Stimulated activated CD4-positive, alpha-beta T cell treated with anti-CD3 and anti-CD28 coated beads, Interleukin-4, amount 100 ng/mL, for 24 hours (primary cell): ENCODE measurements around the gene CD2.
A peak's percentile ranks its signal among the peaks of the same experiment; 100 is the strongest.

ENCODE experiments used
- DNase-seq: peaks from one replicate; pipeline ENCODE4 v3.0.0-alpha.2; 2020

The CD2 gene, protein sequence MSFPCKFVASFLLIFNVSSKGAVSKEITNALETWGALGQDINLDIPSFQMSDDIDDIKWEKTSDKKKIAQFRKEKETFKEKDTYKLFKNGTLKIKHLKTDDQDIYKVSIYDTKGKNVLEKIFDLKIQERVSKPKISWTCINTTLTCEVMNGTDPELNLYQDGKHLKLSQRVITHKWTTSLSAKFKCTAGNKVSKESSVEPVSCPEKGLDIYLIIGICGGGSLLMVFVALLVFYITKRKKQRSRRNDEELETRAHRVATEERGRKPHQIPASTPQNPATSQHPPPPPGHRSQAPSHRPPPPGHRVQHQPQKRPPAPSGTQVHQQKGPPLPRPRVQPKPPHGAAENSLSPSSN

DNA sequence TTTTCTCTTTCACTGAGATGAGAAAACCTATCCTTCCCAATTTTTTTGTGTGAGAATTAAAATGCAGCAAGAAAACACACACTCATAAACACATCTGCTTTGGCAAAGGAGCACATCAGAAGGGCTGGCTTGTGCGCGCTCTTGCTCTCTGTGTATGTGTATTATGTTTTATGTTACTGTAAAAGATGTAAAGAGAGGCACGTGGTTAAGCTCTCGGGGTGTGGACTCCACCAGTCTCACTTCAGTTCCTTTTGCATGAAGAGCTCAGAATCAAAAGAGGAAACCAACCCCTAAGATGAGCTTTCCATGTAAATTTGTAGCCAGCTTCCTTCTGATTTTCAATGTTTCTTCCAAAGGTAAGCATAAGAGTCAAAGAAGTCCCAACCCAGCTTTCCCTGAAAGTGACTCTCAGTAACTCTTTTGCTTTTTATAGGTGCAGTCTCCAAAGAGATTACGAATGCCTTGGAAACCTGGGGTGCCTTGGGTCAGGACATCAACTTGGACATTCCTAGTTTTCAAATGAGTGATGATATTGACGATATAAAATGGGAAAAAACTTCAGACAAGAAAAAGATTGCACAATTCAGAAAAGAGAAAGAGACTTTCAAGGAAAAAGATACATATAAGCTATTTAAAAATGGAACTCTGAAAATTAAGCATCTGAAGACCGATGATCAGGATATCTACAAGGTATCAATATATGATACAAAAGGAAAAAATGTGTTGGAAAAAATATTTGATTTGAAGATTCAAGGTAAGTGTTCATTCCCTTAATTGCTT lies at the start of gene CD2:
TSS of gene CD2 (plus strand) at position 233 of the 780 bp plus-strand sequence. CDS start at position 296, 63 bp downstream.
- peak; percentile 63 for DNase-seq

DNA sequence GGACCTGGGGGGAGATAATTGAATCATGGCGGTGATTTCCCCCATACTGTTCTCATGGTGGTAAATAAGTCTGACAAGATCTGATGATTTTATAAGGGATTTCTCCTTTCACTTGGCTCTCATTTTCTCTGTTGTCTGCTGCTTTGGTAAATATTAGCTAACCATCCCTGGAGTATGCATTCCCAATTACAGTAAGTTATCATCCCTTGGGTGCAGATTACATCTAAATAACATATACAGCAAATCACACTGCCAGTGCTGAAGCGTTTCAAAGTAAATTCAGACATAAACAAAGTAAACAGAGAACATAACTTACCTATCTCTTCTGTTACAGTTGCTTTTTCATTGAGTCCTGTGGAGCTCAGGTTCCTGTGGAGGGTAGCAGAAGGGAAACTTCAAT lies 48.1 kb upstream of the CD2 start:
- DNase-seq: no peak

DNA sequence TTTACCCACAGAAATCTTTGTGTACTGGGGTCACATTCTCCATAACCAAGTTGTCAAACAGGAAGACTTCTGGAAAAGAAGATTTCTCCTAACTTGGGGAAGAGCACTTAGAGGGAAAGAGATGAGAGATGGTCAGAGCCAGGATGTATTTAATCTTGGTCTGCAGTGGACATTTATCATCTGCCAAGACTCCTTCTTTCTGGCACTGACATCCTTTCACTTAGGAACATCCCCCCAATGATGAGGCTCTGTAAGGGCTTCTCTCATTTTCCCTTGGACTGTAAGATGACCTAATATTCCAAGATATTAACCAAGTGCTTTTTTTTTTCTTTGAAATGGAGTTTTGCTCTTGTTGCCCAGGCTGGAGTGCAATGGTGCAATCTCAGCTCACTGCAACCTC lies 47.4 kb upstream of the CD2 start:
- DNase-seq: no peak

DNA sequence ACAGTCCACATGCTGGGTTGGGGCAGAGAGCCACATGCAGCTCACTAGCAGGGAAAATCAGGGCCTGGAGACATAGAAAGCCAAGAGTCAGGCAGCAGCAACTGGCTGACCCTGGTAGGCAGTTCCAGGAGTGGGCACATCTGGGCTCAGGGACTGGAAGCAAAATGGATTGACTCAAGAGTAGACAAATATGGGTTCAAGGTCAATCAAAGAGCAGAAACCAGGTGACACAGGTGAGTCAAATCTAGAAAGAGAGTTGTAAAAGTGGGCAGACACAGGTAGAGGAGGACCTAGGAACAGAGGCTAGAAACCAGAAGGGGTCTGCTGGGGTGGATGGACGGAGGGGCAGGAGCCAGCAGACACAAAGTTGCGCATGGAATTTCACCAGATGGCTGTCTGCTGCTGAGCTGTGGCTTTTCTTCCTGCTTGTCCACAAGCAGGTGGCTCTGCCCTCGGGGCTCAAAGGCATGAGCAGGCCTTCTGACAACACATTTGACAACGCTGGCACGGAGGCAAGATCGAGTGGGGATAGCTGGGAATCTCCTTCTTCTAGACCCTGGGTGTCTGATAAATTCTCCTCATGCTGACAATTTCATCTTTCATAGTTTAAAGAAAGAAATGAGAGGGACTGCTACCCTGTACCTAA lies 45.9 kb upstream of the CD2 start:
- DNase-seq: no peak

DNA sequence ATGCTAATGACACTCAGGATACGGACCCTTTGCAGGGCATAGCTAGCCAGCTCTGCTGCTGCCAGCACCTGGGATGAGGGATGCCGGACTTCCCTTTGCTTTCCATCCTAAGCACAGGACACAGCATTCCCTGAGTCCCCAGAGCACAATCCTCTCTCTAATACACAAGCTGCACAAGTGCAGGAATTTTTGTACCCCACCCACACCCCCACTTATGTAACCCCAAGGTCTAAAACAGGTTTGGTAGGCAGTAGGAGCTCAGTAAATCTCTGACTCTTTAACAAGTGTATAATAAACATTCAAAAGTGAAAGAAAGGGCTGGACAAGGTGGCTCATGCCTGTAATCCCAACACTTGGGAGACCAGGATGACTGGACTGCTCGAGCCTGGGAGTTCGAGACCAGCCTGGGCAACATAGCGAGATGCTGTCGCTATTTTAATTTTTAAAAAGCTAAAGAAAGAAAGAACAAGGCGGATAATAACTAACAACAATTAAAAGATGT lies 44.5 kb upstream of the CD2 start:
- DNase-seq: no peak

DNA sequence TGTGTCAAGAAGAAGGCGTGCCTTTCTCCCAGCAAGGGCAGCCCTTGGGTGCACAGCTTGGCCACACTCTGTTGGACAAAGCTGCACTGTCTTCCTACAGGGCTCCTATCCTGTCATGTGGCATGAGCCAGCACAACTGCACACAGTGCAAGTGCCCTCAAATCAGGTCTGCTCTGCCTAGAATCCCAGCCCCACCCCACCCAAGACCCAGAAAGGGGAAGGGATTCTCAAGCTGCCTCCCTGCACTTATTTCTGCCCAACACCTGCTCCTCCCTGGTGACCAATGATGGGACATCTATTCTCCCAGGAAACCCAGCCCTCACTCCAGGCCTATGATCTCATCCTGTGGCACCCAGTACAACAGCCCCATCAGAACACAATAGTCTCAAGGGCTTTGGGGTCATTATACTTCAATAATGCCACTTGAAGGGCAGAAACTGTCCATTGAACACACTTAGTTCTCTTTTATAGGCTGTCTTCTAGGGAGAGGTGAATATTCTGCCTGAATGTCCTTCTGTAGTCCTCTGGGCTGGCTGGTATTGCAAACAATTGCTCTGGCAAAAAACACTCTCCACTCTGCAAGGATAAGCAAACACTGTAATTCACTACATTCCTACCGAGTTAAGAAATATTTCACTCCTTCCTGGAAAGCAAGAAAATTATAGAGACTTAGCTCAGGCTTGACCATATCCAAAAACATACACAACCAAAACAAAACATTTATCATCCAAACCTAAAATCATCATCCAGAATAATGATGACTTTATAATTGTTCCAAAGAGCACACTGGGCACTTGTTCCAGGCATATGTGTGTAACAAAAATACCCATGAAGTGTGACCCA lies 43.6 kb upstream of the CD2 start:
- DNase-seq: no peak

DNA sequence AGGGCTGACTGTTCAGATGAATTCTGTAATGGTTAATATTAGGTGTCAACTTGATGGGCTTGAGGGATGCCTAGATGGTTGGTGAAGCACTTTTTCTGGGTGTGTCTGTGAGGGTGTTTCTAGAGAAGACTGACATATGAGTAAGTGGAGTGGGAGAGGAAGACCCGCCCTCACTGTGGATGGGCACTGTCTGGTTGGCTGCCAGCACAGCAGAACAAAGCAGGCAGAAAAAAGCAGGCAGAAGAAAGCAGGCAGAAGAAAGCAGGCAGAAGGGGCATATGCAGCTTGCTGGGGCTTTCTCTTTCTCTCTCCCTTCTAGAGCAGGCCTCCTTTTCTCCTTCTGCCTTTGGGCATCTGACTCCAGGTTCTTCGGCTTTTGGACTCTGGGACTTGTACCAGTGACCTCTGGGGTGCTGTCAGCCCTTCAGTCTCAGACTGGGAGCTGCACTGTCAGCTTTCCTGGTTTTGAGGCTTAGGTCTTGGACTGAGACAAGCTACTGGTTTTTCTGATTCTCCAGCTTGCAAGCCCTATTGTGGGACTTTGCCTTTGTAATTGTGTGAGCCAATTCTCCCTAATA lies 42.9 kb upstream of the CD2 start:
- DNase-seq: peak; percentile 25

DNA sequence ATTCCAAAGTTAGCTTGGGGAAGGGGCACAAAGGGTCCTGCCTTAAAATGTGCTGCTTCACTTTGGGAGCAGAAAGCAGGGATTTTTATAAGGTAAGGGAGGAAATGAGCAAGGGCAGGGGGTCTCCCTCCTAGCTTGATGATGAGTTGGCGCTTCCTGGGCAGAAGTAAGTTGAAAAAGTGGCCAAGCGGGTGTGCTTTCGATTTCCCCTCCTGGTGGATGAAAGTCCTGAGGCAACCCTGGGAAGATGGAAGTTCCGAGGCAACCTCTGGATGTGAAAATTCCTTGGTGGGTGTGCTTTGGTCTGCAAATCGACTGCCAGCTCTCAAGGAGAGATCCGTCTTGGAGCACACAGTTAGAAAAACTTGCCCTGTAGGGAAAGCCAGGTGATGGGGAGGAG lies 41.7 kb upstream of the CD2 start:
- no peak for DNase-seq

DNA sequence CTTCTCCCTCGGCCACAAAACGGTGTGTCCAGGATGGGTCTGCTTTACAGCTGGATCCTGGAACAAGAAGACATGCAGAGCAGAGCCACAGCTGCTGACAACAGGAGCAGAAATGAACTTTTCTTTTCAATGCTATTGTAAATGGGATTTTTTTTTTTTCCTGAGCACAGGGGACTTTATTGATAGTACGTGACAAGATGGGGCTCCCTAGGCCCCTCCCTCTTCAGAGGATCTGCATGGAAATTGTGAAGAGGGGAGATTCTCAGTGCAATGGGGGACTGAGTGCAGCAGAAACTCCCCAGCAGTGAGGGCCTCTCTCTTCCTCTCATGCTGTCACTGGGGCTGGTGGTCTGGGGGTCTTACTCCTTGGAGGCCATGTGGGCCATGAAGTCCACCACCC lies 40.8 kb upstream of the CD2 start:
- no peak for DNase-seq

DNA sequence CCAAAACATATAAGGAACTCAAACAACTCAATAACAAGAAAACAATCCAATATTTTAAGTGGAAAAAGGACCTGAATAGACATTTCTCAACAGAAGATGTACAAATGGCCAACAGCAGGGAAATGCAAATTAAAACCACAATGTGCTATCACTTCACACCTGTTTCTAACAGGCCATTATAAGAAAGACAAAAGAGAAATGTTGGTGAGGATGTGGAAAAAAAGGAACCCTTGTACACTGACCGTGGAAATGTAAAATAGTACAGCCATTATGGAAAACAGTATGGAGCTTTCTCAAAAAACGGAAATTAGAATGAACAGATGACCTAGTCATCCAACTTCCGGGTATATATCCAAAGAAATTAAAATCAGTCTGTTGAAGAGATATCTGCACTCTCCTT lies 37.8 kb upstream of the CD2 start:
- no peak for DNase-seq

DNA sequence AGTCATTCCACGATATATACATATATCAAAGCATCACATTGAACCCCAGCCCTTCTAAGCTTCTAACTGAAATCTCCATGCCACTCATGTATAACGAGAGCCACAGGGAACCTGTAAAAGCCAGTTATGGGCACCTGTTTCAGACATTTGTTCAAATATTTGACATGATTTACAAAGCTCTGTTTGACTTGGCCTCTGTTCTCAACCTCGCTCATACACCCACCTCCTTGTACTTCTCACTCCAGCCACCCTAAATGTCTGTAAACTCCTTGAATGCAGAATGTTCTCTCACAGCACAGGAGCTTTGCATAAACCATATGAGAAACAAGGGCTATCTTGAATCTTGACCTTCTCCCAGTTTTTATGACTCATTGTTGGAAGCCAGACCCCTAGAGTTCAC lies 36.9 kb upstream of the CD2 start:
- no peak for DNase-seq

DNA sequence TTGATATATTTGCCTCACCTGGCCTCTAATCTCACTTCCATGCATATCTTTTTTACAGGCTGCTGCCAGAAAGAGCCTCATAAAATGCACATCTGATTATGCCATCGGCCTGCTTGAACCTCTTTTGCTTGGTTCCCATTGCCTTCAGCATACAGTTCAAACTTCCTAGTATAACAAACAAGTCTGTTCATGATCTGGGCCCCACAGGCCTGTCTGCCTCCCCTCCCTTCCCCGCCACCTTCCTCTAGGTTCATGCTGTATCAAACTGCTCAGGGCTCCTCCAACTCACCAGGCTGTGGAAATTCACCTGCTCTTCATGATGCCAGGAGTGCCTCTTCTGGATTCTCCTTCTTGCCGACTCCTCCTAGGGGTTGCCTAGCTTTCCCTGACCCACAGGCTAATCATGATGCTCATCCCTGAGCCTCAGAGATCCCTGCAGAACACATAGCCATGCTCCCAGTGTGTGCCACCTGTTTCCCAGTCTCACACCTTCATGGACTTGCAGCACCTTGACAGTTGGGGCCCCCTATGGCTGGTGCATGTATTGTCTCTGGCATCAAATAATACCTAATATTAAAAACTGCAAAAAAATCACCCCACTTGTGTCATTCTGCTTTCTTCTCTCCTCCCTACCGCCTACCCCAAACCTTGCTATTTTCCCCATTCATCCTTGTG lies 33.7 kb upstream of the CD2 start:
- no peak for DNase-seq

DNA sequence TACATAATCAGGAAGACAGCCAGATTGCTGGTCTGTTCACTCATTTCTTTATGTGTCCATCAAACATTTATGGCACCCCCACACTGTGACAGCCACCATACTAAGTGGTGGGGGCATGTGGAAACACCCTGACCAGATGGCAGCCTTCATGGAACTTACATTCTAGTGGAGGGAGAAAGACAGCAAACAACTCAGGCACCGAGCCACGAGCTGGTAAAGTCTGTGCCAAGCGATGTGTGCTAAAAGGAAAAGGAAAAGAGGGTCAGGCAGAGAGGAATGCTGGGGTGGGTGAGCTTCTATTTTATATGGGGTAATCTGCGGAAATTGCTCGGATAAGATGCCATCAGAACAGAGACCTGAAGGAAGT lies 33.2 kb upstream of the CD2 start:
- no peak for DNase-seq

DNA sequence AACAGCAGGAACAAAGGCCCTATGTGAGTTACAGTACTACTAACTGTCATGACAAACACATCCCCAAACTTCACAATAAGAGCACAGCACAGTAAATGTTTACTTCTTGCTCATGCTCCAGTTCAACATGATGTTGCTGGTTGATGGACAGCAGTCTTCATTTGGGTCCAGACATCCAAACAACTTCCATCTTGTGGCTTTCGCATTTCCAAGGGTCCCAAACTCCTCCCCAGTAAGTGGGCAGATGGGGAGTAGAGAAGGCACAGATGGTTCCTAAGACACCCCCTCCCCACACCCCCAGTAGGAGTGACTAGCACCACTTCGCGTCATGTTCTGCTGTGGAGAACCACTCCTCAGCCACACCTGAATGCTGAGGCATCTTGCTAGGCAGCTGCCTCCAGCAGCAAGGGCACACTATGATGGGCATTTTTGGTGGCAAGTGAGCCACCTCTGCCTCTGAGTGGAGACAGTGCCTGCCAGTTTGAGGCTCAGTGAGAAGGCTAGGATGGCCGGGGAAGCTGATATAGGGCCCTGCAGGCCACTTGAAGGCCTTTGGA lies 32.7 kb upstream of the CD2 start:
- DNase-seq: no peak

DNA sequence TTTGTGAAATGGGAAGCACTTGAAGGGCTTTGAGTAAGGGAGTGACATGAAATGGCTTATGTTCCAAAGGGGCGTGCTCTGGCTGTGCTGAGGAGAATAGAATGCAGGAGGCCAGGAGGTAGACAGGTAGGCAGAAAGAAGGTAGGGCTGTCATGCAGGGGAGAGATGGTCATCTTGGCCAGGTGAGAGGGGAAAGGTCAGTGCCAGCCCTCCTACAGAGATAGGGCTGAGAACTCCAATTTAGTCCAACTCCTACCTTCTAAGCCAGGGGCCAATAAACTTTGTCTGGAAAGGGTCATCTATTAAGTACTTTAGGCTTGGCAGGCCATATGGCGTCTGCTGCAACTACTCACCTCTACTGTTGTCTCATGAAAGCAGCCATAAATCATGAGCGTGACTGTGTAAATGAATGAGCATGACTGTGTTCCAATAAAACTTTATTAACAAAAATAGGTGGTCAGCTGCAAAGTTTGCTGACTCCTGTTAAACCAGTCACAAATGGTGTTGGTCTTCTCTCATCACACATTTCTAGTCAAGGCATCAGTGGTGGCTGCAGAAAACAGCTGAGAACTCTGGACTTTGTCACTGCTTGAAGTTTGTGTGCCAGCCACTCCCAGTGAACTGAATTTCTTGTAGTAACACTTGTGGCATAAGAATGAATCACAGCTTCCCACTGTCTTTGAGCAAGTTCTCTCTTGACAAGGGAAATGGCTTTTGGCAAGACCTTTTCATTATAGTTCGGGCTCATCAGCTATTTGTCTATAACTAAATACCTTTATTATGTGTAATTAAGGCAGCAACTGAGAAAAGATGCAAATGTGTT lies 32.0 kb upstream of the CD2 start:
- no peak for DNase-seq

DNA sequence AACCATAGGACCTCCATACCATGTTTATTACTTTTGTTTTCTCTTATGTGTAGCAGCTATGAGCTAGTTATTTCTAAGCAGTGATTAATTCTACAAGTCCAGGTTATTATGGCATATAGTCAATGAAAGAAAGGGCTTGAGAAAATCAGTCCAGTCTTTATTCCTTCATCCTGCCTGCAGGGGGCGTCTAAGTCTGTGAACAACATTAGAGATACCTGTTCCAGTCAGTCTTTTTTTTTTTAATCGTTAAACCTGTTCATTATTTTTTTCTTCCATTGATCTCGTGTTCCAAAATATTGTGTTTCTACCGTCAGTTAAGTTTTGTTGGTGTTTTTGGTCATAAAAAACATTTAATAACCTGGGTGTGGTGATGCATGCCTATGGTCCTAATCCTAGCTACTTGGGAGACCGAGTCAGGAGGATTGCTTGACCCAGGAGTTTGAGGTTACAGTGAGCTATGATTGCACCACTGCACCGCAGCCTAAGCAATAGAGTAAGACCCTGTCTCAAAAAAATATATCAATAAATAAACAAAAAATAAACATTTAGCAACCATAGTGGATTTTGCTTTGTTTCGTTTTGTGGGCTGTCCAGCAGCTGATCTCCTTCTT lies 29.4 kb upstream of the CD2 start:
- DNase-seq: peak; percentile 88

DNA sequence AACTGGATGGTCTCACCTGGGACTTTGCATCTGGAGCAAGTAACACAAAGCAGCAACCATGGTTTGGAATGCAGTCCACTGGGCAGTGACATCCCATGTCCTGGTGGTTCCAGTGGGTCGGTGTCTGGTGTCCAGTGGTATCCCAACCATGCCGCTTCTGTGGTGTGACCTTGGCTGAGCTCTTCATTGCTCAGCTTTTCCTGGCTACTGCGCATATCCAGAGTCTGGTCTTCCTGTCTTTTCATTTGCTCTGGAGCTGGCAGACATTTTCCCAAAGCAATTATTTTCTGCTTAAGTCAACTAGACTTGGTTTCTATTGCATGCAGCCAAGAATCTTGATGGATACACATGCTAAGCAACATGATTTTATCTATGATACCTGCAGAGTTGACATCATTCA lies 28.4 kb upstream of the CD2 start:
- DNase-seq: no peak

DNA sequence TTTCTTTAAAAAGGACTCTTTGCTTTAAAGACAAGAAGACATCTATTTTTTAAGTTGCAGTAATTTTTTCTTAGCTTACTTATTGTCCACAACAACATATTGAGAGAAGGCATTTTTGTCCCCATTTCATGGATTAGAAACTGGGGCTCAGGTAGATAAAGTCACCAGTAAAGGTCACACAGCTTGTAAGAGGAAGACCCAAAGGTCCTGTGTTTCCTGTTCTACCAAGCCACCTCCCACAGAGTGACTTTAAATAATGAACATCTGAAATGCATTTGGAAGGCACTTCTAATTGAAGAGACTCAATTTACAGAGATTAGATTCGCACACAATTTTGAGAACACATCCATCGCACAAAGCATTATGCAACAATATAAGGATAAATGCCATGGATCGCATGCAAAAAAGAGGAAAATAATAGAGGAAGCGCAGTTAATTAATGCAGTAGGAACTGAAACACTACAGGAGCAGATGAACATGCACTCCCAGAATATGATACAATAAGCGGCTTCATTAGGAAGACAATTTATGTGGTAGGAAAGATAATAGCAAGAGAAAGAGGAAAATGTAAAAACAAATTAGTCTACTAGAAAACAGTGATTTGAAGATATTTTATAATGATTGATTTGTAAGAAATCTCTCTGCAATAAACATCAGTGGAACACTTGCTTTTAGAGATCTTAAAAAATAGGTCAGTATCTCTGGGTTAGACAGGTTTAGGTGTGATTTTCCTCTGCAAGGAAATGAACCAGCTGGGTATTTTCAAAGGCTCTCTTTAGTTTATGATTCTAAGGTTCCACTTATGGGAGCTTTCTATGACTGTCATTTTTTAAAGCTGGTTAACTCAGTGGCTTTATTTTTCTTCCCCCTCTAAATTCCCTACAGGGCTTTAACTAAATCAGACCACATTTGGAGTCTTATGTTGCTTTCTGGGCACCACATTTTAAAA lies 27.1 kb upstream of the CD2 start:
- DNase-seq: no peak

DNA sequence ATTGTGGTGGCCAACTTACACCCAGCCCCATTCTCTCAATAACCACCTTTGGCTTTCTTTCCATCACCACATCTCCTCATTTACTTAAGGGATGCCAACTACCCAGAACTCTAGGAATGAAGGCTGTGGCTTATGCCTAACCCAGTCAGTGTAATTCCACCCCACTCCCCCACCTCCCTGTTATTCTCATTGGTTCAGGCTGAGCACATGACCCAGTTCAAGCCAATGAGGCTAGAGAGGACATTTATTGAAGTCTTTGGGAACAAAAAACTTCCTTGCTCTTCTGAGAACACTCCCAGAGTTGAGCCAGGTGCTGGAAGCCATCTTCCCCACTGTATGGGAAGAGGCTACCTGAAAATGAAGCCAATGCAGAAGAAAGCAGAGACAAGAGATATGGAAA lies 22.8 kb upstream of the CD2 start:
- no peak for DNase-seq
